GM23338 (cell line): ENCODE measurements around the gene MRGPRF. TPM values are rescaled to one million over a fixed set of nuclear protein-coding genes. Genes with fewer than 3 reads are reported as not detected.

Experiments used
- ATAC-seq: fragments of 200-7000 bp; cut with Tn5 transposase; 3 replicates; pipeline ENCODE4 v1.9.1; 2020
- DNase-seq: peaks from one replicate; pipeline ENCODE4 v3.0.0-alpha.2; 2015; ENCODE audit warnings: low spot score
- H2AFZ ChIP-seq: fragments of 200-600 bp; sonication (generic); 2 replicates; pipeline ENCODE4 v1.8.0; 2016; ENCODE audit warnings: antibody characterized with exemption, mild to moderate bottlenecking, moderate library complexity
- H3F3A ChIP-seq: fragments of 200-600 bp; sonication (generic); replicated peaks from 2 replicates; pipeline ENCODE4 v1.8.0; 2017; ENCODE audit warnings: antibody characterized with exemption, mixed run types, low read depth
- H3K27ac ChIP-seq: fragments of 200-600 bp; sonication (generic); 2 replicates; pipeline ENCODE4 v1.6.1; 2016; ENCODE audit warnings: low read depth
- H3K27me3 ChIP-seq: fragments of 200-600 bp; sonication (generic); 2 replicates; pipeline ENCODE4 v1.8.0; 2016; ENCODE audit warnings: mild to moderate bottlenecking, mixed run types, moderate library complexity; ENCODE audit not compliant: insufficient read depth
- H3K36me3 ChIP-seq: fragments of 200-600 bp; sonication (generic); 2 replicates; pipeline ENCODE4 v1.8.0; 2016; ENCODE audit warnings: mild to moderate bottlenecking; ENCODE audit not compliant: insufficient read depth
- H3K4me1 ChIP-seq: fragments of 200-600 bp; sonication (generic); 2 replicates; pipeline ENCODE4 v1.8.0; 2016; ENCODE audit warnings: mild to moderate bottlenecking, moderate library complexity; ENCODE audit not compliant: insufficient read depth
- H3K4me2 ChIP-seq: fragments of 200-600 bp; sonication (generic); 2 replicates; pipeline ENCODE4 v1.7.1; 2017; ENCODE audit warnings: mixed run types
- H3K4me3 ChIP-seq: fragments of 200-600 bp; sonication (generic); 2 replicates; pipeline ENCODE4 v1.6.1; 2016; ENCODE audit warnings: mixed run types
- H3K79me2 ChIP-seq: fragments of 200-600 bp; sonication (generic); replicated peaks from 2 replicates; pipeline ENCODE4 v1.8.0; 2017; ENCODE audit warnings: mild to moderate bottlenecking; ENCODE audit not compliant: insufficient read depth
- H3K9me2 ChIP-seq: fragments of 200-600 bp; sonication (generic); 2 replicates; pipeline ENCODE4 v1.8.0; 2017; ENCODE audit not compliant: insufficient read depth
- H4K20me1 ChIP-seq: fragments of 200-600 bp; sonication (generic); replicated peaks from 2 replicates; pipeline ENCODE4 v1.8.0; 2017; ENCODE audit warnings: mild to moderate bottlenecking; ENCODE audit not compliant: insufficient read depth
- H3K27ac Mint-ChIP-seq: 2 replicates; pipeline ENCODE4 v1.8.0; 2020; ENCODE audit warnings: inconsistent platforms, mild to moderate bottlenecking, moderate library complexity, mixed read lengths
- H3K27me3 Mint-ChIP-seq: 3 replicates; pipeline ENCODE4 v1.8.0; 2022; ENCODE audit warnings: low read depth, mild to moderate bottlenecking, moderate library complexity, mixed read lengths, inconsistent platforms; ENCODE audit not compliant: insufficient read depth, poor library complexity
- H3K36me3 Mint-ChIP-seq: 3 replicates; pipeline ENCODE4 v1.8.0; 2021; ENCODE audit warnings: low read depth, mild to moderate bottlenecking, inconsistent platforms, moderate library complexity, mixed read lengths
- H3K4me1 Mint-ChIP-seq: 3 replicates; pipeline ENCODE4 v1.8.0; 2020; ENCODE audit warnings: mild to moderate bottlenecking, inconsistent platforms, mixed read lengths
- H3K4me3 Mint-ChIP-seq: 3 replicates; pipeline ENCODE4 v1.8.0; 2021; ENCODE audit warnings: moderate library complexity, mild to moderate bottlenecking, inconsistent platforms, mixed read lengths
- H3K9me3 Mint-ChIP-seq: 3 replicates; pipeline ENCODE4 v1.8.0; 2020; ENCODE audit warnings: moderate library complexity, mild to moderate bottlenecking, inconsistent platforms, mixed read lengths
- CREB1 ChIP-seq: fragments of 250-450 bp; sonication (Bioruptor Pico); IDR thresholded peaks from 2 replicates; pipeline ENCODE4 v1.5.0; 2020; ENCODE audit warnings: low read depth, mild to moderate bottlenecking, moderate library complexity
- EZH2 ChIP-seq: fragments of 200-600 bp; sonication (generic); IDR thresholded peaks from one replicate; pipeline ENCODE4 v1.8.0; 2017; ENCODE audit warnings: antibody characterized with exemption, mild to moderate bottlenecking, low read depth; ENCODE audit not compliant: unreplicated experiment
- EZH2phosphoT487 ChIP-seq: fragments of 200-600 bp; sonication (generic); IDR thresholded peaks from one replicate; pipeline ENCODE4 v1.8.1; 2018; ENCODE audit warnings: antibody characterized with exemption; ENCODE audit not compliant: unreplicated experiment
- JUNB ChIP-seq: IDR thresholded peaks from one replicate; pipeline ENCODE4 v1.6.1; 2016; ENCODE audit warnings: antibody characterized with exemption; ENCODE audit not compliant: unreplicated experiment
- NANOG ChIP-seq: IDR thresholded peaks from 2 replicates; pipeline ENCODE4 v1.6.1; 2016; ENCODE audit warnings: antibody characterized with exemption, borderline replicate concordance
- POLR2AphosphoS5 ChIP-seq: IDR thresholded peaks from 2 replicates; pipeline ENCODE4 v1.6.1; 2016; ENCODE audit warnings: antibody characterized with exemption, low read depth
- REST ChIP-seq: IDR thresholded peaks from one replicate; pipeline ENCODE4 v1.6.1; 2018; ENCODE audit warnings: antibody characterized with exemption; ENCODE audit not compliant: unreplicated experiment
- STAT1 ChIP-seq: IDR thresholded peaks from one replicate; pipeline ENCODE4 v1.6.1; 2016; ENCODE audit warnings: antibody characterized with exemption; ENCODE audit not compliant: unreplicated experiment
- ZNF114 ChIP-seq: fragments of 250-450 bp; sonication (Bioruptor Pico); IDR thresholded peaks from 2 replicates; pipeline ENCODE4 v1.5.0; 2020; ENCODE audit warnings: mild to moderate bottlenecking, moderate library complexity
- ZNF331 ChIP-seq: fragments of 250-450 bp; sonication (Bioruptor Pico); IDR thresholded peaks from 2 replicates; pipeline ENCODE4 v1.5.0; 2020; ENCODE audit warnings: low read depth, mild to moderate bottlenecking, moderate library complexity
- polyA plus RNA-seq: library from polyadenylated mRNA; unstranded; fragments of >200 nt; fragmentation: Nextera tagmentation; extraction: Ambion mirVana; gene quantifications from 2 replicates; pipeline ENCODE4 v1.2.1, GENCODE V29; 2016
- total RNA-seq: library from RNA; depleted of rRNA; stranded (reverse); fragments of >200 nt; shearing (Covaris generic); gene quantifications from 2 replicates; pipeline ENCODE4 v1.2.3, GENCODE V29; 2014
- TF ChIP-seq, protein P1 (sequence below): IDR thresholded peaks from 2 replicates; pipeline ENCODE4 v1.6.1; 2016; ENCODE audit warnings: antibody characterized with exemption
- TF ChIP-seq, protein P2 (sequence below): fragments of 250-450 bp; sonication (Bioruptor Pico); IDR thresholded peaks from 2 replicates; pipeline ENCODE4 v1.5.0; 2020; ENCODE audit warnings: mild to moderate bottlenecking, moderate library complexity
- TF ChIP-seq, protein P3 (sequence below), 2 experiments: fragments of 200-600 bp in 1 of 2; sonication (generic) in 1 of 2; conservative IDR thresholded peaks; 2 replicates each; pipeline versions ENCODE4 v1.5.1 to v1.6.1; 2016 to 2017; ENCODE audit warnings: antibody characterized with exemption in 2 of 2, low read depth in 2 of 2, mild to moderate bottlenecking in 2 of 2, moderate library complexity in 1 of 2

The MRGPRF gene
- total and polyA plus RNA-seq, 2 experiments from 2014 or later = 3.3 to 9.0 TPM

DNA sequence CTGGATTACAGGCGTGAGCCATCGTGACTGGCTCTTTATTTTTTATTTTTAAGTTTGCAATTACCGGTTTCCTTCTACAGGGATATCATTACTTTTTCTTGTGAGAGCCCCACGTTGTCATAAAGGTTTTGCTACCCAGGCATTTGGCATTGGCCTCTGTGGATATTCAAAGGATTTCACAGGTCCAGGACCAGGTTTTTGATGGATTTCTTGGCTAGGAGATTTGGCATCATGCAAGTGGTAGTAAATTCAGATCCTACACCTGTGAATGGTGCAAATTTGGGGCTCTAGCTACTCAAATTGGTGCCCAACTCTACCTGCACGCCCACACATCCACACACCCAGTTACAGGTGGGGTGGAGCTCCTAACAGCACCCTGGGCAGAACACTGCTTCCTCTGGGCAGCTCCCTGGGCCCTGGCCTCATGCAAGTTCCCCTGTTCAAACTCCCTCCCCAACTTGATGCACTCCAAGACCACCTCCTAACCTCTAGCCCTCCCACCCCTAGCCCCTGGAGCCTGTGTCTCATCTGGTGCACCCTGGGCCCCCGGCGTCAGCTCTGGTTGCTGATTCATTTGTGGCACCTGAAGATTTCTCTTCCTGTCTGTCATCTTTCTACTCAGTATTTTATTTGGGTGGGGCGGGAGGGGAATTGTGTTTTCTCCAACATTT lies 23.0 kb downstream of the MRGPRF start:
- DNase-seq (no peak), ATAC-seq (no peak)
- no peak overlapping the region for H3K4me3 Mint-ChIP-seq

More for the DNA sequence above, 23.0 kb downstream of the MRGPRF start:
- H3K36me3 Mint-ChIP-seq = no peaks in the 10 kb centered on the region
- Histone ChIP-seq H3K4me1 (no peaks in the 10 kb centered on the region), H4K20me1 (no peaks in the 10 kb centered on the region), H3K36me3 (no peaks in the 10 kb centered on the region), H3K27ac (no peak overlapping the region), H3K9me2 (no peaks in the 10 kb centered on the region), H3K79me2 (no peaks in the 10 kb centered on the region), H3F3A (no peaks in the 10 kb centered on the region), H2AFZ (no peak overlapping the region), H3K4me2 (no peak overlapping the region), H3K27me3 (no peaks in the 10 kb centered on the region), H3K4me3 (no peak overlapping the region)
- H3K9me3 Mint-ChIP-seq = peaks cover 12% of the 10 kb centered on the region; the same call in 2 of the 3 replicates
- H3K27ac Mint-ChIP-seq = no peak overlapping the region
- no peaks in the 10 kb centered on the region for H3K4me1 Mint-ChIP-seq
- peaks cover 9% of the 10 kb centered on the region for H3K27me3 Mint-ChIP-seq
- TF ChIP-seq, protein P1, sequence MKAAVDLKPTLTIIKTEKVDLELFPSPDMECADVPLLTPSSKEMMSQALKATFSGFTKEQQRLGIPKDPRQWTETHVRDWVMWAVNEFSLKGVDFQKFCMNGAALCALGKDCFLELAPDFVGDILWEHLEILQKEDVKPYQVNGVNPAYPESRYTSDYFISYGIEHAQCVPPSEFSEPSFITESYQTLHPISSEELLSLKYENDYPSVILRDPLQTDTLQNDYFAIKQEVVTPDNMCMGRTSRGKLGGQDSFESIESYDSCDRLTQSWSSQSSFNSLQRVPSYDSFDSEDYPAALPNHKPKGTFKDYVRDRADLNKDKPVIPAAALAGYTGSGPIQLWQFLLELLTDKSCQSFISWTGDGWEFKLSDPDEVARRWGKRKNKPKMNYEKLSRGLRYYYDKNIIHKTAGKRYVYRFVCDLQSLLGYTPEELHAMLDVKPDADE = no peak
- TF ChIP-seq ZNF331 (CRISPR knock-in tag) (no peak), NANOG (no peak), EZH2phosphoT487 (no peak), JUNB (no peak), CREB1 (CRISPR knock-in tag) (no peak), EZH2 (no peak), REST (no peak), POLR2AphosphoS5 (no peak), ZNF114 (CRISPR knock-in tag) (no peak), STAT1 (no peak)
- TF ChIP-seq, protein P2, sequence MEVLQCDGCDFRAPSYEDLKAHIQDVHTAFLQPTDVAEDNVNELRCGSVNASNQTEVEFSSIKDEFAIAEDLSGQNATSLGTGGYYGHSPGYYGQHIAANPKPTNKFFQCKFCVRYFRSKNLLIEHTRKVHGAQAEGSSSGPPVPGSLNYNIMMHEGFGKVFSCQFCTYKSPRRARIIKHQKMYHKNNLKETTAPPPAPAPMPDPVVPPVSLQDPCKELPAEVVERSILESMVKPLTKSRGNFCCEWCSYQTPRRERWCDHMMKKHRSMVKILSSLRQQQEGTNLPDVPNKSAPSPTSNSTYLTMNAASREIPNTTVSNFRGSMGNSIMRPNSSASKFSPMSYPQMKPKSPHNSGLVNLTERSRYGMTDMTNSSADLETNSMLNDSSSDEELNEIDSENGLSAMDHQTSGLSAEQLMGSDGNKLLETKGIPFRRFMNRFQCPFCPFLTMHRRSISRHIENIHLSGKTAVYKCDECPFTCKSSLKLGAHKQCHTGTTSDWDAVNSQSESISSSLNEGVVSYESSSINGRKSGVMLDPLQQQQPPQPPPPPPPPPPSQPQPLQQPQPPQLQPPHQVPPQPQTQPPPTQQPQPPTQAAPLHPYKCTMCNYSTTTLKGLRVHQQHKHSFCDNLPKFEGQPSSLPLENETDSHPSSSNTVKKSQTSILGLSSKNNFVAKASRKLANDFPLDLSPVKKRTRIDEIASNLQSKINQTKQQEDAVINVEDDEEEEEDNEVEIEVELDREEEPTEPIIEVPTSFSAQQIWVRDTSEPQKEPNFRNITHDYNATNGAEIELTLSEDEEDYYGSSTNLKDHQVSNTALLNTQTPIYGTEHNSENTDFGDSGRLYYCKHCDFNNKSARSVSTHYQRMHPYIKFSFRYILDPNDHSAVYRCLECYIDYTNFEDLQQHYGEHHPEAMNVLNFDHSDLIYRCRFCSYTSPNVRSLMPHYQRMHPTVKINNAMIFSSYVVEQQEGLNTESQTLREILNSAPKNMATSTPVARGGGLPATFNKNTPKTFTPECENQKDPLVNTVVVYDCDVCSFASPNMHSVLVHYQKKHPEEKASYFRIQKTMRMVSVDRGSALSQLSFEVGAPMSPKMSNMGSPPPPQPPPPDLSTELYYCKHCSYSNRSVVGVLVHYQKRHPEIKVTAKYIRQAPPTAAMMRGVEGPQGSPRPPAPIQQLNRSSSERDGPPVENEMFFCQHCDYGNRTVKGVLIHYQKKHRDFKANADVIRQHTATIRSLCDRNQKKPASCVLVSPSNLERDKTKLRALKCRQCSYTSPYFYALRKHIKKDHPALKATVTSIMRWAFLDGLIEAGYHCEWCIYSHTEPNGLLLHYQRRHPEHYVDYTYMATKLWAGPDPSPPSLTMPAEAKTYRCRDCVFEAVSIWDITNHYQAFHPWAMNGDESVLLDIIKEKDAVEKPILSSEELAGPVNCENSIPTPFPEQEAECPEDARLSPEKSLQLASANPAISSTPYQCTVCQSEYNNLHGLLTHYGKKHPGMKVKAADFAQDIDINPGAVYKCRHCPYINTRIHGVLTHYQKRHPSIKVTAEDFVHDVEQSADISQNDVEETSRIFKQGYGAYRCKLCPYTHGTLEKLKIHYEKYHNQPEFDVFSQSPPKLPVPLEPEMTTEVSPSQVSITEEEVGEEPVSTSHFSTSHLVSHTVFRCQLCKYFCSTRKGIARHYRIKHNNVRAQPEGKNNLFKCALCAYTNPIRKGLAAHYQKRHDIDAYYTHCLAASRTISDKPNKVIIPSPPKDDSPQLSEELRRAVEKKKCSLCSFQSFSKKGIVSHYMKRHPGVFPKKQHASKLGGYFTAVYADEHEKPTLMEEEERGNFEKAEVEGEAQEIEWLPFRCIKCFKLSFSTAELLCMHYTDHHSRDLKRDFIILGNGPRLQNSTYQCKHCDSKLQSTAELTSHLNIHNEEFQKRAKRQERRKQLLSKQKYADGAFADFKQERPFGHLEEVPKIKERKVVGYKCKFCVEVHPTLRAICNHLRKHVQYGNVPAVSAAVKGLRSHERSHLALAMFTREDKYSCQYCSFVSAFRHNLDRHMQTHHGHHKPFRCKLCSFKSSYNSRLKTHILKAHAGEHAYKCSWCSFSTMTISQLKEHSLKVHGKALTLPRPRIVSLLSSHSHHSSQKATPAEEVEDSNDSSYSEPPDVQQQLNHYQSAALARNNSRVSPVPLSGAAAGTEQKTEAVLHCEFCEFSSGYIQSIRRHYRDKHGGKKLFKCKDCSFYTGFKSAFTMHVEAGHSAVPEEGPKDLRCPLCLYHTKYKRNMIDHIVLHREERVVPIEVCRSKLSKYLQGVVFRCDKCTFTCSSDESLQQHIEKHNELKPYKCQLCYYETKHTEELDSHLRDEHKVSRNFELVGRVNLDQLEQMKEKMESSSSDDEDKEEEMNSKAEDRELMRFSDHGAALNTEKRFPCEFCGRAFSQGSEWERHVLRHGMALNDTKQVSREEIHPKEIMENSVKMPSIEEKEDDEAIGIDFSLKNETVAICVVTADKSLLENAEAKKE = no peak
- TF ChIP-seq, protein P3, sequence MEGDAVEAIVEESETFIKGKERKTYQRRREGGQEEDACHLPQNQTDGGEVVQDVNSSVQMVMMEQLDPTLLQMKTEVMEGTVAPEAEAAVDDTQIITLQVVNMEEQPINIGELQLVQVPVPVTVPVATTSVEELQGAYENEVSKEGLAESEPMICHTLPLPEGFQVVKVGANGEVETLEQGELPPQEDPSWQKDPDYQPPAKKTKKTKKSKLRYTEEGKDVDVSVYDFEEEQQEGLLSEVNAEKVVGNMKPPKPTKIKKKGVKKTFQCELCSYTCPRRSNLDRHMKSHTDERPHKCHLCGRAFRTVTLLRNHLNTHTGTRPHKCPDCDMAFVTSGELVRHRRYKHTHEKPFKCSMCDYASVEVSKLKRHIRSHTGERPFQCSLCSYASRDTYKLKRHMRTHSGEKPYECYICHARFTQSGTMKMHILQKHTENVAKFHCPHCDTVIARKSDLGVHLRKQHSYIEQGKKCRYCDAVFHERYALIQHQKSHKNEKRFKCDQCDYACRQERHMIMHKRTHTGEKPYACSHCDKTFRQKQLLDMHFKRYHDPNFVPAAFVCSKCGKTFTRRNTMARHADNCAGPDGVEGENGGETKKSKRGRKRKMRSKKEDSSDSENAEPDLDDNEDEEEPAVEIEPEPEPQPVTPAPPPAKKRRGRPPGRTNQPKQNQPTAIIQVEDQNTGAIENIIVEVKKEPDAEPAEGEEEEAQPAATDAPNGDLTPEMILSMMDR (conservative IDR thresholded peaks at IDR 0.05; ENCODE audit: low read depth in 2 of 2) = no peak
